GM19452 (cell line): Measurements from ENCODE around the gene POLR2C.
A peak's percentile ranks its signal among the peaks of the same experiment; 100 is the strongest.

Experiments used
- ATAC-seq: cut with Tn5 transposase; IDR thresholded peaks from one replicate; pipeline ENCODE4 v1.9.1; 2021; ENCODE audit not compliant: unreplicated experiment

Gene POLR2C

DNA sequence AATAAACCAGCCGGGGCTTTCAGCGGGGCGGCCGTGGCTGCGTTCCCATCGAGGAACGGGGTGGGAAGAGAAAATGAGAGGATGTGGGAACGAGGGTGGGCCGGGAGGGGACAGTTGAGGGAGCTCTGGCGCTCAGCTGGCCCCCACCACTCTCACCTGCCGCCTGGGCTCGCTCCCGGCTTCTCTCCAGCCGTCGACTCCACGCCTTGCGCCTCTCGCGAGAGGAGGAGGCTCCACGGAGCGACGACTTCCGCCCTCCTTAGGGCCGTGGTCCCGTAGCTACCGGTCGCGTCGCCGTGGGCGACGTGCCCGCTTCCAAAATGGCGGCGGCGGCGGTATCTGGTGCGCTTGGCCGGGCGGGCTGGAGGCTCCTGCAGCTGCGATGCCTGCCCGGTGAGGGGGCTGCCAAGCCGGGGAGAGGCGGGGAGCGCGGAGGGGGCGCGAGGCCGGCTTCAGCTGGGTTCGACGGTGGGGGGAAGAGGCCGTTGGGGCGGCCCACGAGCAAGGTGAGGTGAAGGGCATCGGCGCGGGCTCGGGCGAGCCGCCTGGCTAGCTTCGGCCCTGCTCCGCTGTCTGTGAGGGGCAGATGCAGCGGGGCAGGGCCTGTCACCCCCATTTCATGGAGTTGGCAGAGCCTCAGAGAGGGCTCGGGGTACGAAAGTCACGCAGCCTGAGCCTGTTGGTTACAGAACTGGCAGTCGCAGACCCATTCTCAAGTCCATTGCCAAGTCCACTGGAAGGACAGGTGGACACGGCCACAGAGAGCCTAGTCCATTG lies 15.1 kb upstream of the POLR2C start, which contains the start of the genes CIAPIN1 and COQ9:
Gene CIAPIN1, minus strand, starts transcription at position 200 of the 777 bp plus-strand sequence. CDS start 6,457 bp downstream, outside the sequence.
Gene COQ9, plus strand, starts transcription at position 294 of the 777 bp plus-strand sequence. Its CDS starts 27 bp downstream, at position 321.
- peak; percentile 99 for ATAC-seq

DNA sequence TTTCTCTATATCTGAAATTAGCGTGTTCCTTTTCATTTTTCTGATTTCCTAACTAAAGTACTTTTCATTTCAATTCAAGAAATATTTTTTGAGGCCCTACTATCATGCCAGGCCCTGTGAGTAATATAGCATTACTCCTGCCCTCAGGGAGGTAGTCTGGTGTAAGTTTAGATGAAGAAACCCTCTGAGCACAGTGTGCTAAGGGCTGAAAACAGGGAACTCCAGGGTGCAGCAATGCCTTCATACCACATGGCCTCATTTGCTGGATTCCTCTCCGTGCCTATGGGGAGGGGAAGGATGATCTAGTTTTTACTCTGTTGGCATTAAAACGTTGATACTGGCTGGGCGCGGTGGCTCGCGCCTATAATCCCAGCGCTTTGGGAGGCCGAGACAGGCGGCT lies 10.5 kb upstream of the POLR2C start:
- no peak for ATAC-seq

DNA sequence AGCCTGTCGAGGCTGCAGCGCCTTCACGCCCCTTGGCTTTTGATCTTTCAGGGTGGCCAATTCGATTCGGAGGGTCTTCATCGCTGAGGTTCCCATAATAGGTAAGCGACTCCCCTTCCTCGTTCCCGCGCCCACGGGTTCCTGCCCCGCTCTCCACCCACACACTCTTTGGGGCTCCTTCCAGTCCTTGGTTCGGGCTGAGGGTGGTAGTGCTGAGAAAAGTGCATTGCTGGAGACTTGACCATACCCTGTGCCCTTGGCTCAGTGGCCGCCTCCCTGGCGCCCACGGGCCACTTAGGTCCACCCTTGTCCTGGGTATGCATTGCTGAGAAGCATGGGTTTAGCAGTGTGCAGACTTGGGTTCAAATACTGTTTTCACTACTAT lies 491 bp downstream of the POLR2C start:
- ATAC-seq, result no peak

DNA sequence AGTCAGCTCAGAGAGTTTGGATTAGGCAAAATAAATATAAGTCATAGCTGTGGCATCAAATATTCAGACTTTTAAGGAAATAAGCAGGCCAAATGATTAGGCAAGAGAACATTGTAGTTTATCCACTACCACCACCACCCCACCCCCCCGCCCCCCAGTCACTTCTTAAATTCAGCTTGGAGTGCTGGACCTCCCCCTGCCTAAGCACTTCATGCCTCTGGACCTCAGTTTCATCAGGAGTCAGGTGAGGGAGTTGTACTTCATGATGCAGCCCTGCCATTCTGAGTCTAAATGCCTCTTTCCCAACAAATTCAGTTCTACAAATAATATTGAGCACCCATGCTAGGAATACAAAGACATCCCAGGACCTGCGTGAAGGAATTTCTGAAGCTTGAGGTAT lies 2.0 kb downstream of the POLR2C start:
- ATAC-seq, result no peak

DNA sequence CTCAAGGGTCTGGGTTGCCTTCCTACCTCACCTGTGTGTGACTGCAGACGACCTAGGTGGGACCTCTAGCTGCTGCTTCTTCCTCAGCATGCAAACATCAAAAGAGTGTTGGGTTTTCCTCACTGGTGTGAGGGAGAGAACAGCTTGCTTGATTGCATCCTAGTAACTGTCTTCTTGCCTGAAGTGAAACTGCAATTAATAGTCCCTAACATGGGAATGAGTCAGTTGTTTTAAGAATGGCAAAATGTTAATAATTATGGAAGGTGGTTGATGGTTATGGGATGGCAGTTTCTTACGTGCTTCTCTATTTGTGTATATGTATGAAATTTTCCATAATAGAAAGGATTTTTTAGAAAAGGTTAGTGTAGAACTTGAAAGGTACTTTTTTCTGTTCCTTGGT lies 5.9 kb downstream of the POLR2C start:
- ATAC-seq, result no peak

DNA sequence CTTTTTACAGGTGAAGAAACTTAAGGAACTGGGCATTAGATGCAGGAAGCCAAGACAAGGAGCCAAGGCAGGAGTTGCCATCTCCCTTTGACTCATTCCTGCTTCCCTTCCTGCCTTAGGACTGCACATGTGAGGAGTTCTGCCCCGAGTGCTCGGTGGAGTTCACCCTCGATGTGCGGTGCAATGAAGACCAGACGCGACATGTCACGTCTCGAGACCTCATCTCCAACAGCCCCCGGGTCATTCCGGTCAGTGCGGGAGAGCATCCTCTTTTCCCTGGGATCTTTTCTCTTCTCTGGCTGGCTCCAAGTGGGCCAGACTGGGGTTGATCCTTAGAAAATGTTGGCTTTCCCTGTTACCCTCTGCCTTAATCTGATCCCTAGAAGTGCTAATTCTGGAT lies 6.6 kb downstream of the POLR2C start:
- no peak for ATAC-seq

DNA sequence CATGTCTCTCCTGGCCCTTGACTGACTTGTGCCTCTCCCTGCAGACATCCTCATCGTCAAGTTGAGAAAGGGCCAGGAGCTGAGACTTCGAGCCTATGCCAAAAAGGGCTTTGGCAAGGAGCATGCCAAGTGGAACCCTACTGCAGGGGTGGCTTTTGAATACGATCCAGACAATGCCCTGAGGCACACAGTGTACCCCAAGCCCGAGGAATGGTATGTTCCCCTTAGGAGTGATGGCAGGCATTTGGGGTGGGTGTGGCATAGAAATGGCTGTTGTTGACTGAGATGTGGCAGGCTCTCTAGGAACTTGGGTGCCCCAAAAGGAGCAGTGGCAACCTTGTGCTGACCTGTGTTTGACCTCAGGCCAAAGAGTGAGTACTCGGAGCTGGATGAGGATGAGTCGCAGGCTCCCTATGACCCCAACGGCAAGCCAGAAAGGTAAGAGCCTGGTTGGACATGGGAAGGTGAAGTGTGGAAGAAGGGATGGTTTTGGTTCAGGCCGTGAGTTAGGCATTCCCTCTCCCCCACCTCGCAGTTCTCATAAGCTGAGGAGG lies 7.5 kb downstream of the POLR2C start:
- ATAC-seq, result no peak

DNA sequence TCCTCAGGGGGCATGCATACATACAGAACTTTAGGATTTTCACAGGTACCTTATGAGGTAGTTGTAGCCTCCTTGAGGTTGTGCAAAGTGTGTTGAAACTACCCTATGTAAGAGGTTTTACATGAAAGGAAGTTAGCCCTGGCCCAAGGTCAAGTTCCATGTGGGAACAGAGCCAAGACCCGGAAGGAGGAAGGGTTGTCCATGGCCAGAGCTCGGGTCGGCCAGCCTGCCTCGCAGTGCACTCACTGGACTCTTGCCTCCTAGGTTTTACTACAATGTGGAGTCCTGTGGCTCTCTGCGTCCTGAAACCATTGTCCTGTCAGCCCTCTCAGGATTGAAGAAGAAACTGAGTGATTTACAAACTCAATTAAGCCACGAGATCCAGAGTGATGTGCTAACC lies 8.2 kb downstream of the POLR2C start:
- ATAC-seq, result no peak

DNA sequence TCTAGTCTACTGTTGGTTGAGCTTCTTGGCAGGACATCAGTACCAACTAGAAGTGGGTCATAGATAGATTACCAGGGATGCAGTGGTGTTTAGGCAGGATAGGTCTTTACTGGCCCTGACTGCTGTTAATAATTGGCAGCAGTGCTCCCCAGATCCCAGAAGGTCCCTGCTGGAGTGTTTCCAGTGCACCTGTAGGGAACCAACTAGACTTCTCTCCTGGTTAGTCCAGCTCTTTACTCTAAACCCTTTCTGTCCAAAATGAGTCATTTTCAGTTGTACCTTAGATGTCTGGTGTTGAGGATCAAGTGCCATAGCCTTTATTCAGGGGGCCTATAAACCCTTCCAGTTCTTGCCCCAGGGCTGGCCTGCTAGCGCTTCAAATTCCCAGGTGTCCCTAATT lies 8.7 kb downstream of the POLR2C start:
- ATAC-seq, result no peak

DNA sequence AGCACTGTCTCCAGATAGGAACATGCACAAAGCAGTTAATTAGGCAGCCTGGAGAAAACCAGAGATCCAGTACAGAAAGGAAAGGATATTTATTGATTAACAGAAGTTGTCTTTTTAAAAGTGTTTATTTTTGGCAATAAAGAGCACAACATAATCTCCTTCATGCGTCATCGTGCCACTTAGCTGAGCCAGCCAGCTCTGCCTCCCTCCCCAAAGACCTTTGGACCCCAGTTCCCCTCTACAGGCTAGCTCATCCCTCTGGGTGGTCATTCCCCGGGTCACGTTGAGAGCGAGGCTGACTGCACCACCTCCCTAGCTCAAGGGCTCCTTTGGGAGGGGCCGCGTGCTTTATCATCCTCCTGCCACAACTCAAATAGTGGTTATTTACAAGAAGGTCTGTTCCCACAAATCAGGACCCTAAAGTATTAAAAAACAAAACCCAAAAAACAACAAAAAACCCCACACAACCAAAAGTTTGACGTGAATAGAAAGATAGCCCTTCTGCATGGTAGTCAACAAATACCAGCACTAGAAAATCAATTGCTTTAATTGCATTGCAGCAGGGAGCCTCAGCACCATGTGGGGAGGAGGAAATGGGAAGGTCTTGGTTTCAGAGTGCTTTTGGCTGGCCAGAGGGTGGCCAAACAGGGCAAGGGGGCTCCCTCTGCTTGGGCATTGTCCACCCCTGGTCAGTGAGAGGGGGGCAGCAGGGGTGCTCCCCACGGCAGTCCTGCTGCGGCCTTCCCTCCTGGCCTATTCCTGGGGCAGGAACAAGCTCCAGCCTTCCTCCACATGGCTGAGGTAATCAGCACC lies 9.6 kb downstream of the POLR2C start:
- ATAC-seq, result no peak

DNA sequence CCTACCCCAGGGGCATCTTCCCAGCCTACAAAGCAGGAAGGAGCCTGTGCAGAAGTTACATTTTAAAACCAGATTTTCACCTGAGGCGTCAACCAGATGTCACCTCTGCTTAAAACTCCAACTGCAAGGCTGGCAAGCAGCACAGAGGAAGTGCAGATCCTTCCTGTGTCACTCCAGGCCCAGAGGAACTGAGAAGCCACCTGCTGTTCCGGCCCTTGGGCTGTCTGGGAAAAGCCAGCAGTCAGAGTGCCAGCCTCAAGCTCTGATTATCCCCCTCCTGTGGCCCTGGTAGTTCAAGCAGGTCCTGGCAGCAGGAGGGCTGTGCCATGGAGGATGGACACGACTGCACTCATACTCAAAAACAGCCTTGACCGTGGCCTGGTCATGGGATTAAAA lies 10.2 kb downstream of the POLR2C start:
- no peak for ATAC-seq

DNA sequence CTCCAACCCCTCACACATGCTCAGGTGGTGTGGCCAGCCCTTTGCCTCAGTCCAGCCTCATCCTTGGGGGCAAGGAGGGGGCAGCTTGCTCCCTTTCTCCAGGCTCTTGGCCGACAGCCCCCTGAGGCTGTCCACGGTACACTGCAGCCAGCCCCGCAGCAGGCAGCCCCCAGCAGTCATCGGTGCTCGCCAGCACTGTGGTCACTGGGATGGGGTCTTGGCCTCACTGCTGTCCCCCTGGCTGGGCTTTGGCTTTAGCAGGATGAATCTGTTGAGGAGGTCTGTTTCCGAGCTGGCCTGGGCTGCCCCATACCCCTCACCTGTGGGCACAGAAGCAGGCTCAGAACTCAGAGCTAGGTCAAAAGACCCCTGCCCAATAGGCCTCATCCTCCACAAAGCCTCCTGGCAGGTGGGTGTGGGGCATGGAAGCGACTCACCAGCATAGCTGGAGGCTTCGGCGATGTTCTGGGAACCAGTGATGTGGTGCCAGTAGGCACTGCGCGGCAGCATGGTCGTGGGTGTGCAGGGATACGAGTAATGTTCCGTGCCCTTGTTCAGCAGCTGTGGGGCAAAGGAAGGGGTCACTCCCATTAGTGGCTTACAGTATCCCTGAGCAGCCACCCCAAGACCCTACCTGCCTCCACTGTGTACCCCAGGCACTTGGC lies 10.8 kb downstream of the POLR2C start:
- ATAC-seq, result no peak

DNA sequence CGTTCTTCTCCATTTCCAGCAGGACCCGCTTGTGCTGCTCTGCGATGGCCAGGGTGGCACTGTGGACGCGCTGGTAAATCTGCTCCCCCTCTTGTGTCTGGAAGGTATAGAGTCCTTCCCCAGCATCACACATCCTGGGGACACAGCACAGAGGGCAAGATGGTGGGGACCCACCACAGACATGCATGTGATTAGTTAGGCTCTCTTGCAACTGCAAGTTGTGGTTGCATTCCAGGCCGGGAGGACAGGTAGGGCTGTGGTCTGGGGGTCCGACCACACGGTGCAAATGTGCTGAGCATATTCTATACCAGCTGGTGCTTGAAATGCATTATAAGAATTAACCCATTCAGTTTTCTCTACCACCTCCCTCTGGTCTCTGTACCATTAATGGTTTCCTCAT lies 11.4 kb downstream of the POLR2C start:
- no peak for ATAC-seq

DNA sequence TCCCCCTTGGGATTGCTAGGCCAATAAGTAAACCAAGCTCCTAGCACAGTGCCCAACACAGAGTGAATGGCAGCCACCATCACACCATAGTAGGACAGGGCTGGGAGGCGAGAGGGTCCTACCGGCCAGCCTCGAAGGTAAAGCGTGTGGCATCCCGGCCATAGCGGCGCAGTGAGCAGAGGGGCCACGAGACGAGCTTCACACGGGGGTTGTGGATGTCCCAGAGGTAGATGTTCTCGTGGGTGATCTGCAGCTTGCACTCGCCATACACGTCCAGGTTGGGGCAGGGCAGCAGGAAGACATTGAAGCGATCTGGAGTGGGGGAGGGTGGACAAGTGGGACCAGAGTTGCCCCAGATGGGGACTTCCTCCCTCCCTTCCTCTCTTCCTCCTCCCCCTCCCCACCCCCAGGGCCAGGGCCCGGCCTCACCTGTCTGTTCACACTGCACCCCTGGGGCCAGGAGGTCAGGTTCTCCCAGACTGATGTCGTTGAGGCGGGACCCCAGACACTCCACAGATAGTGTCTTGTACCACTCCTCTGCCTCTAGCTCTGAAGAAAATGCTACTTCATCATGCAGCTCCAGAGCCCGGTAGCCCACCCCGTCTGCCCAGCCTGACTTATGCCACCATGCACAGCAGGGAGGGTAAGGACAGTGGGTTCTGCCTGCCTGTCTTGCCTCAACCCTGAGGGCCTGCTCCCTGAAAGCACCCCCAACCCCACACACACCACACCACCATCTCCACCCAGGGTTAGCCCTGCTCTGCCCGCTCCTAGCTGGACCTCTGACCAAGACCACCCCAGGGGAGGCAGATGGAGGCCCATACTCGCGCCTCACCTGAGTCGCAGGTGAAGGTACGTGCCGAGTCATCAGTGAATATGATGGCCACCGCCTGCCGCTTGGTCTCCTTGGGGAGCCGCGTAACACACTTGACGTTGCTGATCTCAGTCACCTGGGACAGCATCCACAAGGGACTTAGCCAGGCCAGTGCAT lies 12.5 kb downstream of the POLR2C start:
- no peak for ATAC-seq

DNA sequence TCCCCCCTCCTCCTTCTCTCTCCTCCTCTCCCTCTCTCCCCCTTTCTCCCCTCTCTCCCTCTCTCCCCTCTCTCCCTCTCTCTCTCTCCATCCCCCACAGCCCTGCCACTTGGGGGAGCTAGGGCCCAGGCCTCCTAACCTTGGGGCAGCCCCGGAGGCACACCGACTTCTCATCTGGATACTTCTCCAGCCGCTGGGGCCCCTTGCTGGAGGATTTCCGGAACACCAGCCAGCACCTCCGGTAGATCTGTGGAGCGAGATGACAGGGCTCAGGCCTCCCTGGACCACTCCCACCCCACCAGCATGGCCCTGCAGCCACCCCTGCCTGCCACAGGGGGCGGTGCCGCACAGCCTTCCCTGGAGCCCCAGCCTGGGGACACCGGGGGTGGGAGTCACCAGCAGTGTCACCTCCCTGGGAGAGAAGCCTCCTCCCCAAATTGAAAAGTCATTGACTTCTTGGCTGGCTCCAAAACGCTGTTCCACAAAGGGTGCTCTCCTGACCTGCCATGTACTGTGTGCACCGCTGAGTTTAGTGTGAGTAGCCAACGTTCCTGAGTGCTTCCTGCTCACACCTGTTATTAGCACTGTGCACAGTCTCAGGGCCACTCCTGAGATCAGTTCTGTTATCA lies 13.3 kb downstream of the POLR2C start:
- peak; percentile 88 for ATAC-seq

DNA sequence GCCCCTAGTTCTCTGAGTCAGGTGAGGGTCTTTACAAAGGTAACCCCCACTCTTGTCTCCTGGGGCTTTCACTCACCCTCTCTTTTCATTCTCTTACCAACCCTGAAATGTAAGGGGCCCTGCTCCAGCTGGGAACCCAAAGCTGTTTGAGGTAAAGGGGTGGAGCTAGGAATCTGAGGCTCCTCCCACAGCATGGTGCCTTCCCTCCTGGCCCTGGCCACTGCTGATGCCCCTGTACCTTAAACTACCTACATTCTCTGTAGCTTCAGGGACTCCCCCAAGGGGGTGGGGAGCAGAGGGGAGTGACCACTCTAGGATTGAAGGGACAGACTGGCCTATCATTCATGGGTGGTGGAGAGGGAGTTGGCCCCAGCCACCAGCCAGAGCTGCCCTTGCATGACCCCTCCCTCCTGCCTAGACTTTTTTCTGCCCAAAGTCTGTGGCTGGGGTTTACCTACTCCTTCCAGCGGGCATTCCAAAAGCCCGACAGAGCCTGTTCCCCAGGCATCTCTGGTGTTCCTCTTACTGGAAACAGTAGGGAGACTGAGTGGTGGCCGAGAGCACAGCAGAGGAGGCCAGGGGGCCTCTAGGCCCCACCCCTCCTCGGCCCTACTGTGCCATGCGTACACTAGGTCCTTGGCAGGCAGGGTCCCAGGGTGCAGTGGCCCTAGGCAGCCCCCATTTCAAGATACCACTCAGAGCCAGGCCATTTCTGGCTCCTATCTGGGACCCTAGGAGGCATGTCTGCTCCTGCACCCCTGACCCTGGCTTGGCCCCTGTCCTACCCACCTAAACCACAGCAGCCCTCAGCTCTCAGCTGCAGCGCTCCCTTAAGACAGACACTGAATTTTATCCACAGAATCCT lies 14.3 kb downstream of the POLR2C start:
- no peak for ATAC-seq

DNA sequence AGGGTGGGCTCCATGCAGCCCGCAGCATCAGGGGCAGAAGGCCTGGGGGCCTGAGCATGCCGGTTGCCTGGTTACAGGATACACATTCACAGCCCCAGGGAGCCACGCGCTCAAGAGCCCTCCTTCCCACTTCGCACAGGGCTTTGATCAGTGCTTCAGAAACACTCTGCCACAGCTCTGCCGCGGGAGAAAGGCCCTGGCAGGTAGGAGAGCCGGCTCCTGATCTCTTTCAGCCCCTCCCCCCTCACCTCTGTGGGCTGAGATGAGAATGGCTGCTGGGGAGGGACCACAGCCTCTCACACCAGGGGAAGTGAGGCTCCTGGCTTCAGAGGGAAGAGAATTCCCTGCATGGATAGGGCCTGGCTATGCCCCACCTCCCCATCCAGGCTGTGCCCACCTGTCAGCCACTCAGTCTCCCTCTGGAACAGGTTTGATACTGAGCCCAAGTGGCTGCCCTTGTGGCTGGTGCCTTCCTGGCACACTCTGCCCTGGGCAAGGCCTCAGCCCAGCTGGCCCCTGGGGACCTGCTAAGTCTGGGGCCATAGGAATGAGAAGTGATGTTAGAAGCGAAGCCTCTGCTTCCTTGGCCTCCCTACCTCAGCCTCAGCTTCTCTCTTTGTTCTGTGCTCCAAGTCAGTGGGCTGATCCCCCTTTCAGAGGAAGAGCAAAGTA lies 15.2 kb downstream of the POLR2C start:
- no peak for ATAC-seq
